HepG2 (cell line): Measurements from ENCODE around the gene MAPKAPK3. TPM values are rescaled to one million over a fixed set of nuclear protein-coding genes. Genes with fewer than 3 reads are reported as not detected.

ENCODE experiments used
- CAMTA2 ChIP-seq: sonication (generic); formaldehyde crosslinking; IDR thresholded peaks from 2 replicates; pipeline ENCODE4 v1.4.0; 2020; ENCODE audit warnings: mild to moderate bottlenecking, missing genetic modification reagents, borderline replicate concordance
- PTBP1 ChIP-seq: fragments of 200-400 bp; formaldehyde crosslinking; IDR thresholded peaks from 2 replicates; pipeline ENCODE4 v1.6.1; 2018; ENCODE audit warnings: low read length, low read depth; ENCODE audit not compliant: poor library complexity, severe bottlenecking
- RFXAP ChIP-seq: sonication (generic); formaldehyde crosslinking; IDR thresholded peaks from 2 replicates; pipeline ENCODE4 v1.4.0; 2020; ENCODE audit warnings: missing genetic modification reagents, borderline replicate concordance
- ZNF230 ChIP-seq: sonication (generic); formaldehyde crosslinking; IDR thresholded peaks from 2 replicates; pipeline ENCODE4 v1.4.0; 2020; ENCODE audit warnings: mild to moderate bottlenecking, missing genetic modification reagents
- ZNF570 ChIP-seq: sonication (generic); formaldehyde crosslinking; IDR thresholded peaks from 2 replicates; pipeline ENCODE4 v1.4.0; 2020; ENCODE audit warnings: mild to moderate bottlenecking, missing genetic modification reagents, borderline replicate concordance
- ZNF589 ChIP-seq: sonication (generic); formaldehyde crosslinking; conservative IDR thresholded peaks from 2 replicates; pipeline ENCODE4 v1.8.0; 2022; ENCODE audit warnings: mild to moderate bottlenecking, moderate library complexity, missing genetic modification reagents
- ZNF841 ChIP-seq: sonication (generic); formaldehyde crosslinking; IDR thresholded peaks from 2 replicates; pipeline ENCODE4 v1.8.1; 2023; ENCODE audit warnings: missing genetic modification reagents, borderline replicate concordance
- ZNF879 ChIP-seq: sonication (generic); formaldehyde crosslinking; IDR thresholded peaks from 2 replicates; pipeline ENCODE4 v1.8.1; 2023; ENCODE audit warnings: missing genetic modification reagents
- polyA plus RNA-seq, 8 experiments: library from polyadenylated mRNA; depleted of rRNA in 3 of 8; stranded (reverse) in 7 of 8; unstranded in 1 of 8; fragments of >200 nt; fragmentation: Illumina TruSeq in 4 of 8; extraction: Trizol in 4 of 8; gene quantifications; 2 replicates each; pipeline versions ENCODE4 v1.2.1 to v1.2.3, GENCODE V29; 2011 to 2016; ENCODE audit warnings: low read depth in 4 of 8, missing spikeins in 1 of 8, mixed read lengths in 1 of 8; ENCODE audit not compliant: insufficient read depth in 1 of 8
- total RNA-seq, 5 experiments: library from RNA; depleted of rRNA; stranded (reverse); fragments of >200 nt; fragmentation: Illumina TruSeq; extraction: Trizol; gene quantifications; 2 replicates each; pipeline ENCODE4 v1.2.3, GENCODE V29; 2016; ENCODE audit warnings: low read depth in 1 of 5
- TF ChIP-seq, protein P1 (sequence below), 2 experiments: fragments of 450-650 bp in 1 of 2; sonication (generic) in 1 of 2; formaldehyde crosslinking; IDR thresholded peaks; 2 replicates each; pipeline versions ENCODE4 v1.5.0 to v1.8.0; 2020 to 2022; ENCODE audit warnings: mild to moderate bottlenecking in 1 of 2, missing genetic modification reagents in 1 of 2
- TF ChIP-seq, protein P2 (sequence below): sonication (generic); formaldehyde crosslinking; IDR thresholded peaks from 2 replicates; pipeline ENCODE4 v1.4.0; 2020; ENCODE audit warnings: mild to moderate bottlenecking, missing genetic modification reagents
- TF ChIP-seq, protein P3 (sequence below): IDR thresholded peaks from 2 replicates; pipeline ENCODE4 v1.6.1; 2016; ENCODE audit warnings: mild to moderate bottlenecking
- TF ChIP-seq, protein P4 (sequence below): sonication (generic); formaldehyde crosslinking; IDR thresholded peaks from 2 replicates; pipeline ENCODE4 v1.4.0; 2020; ENCODE audit warnings: missing genetic modification reagents, borderline replicate concordance
- TF ChIP-seq, protein P5 (sequence below): sonication (generic); formaldehyde crosslinking; IDR thresholded peaks from 2 replicates; pipeline ENCODE4 v1.4.0; 2020; ENCODE audit warnings: missing genetic modification reagents, mild to moderate bottlenecking, borderline replicate concordance

MAPKAPK3 gene
- total and polyA plus RNA-seq, 2 of the 13 experiments (the other 11 are each of a cell fraction or from before 2014, with no cell fraction given), result 39.9 to 41.2 TPM

DNA sequence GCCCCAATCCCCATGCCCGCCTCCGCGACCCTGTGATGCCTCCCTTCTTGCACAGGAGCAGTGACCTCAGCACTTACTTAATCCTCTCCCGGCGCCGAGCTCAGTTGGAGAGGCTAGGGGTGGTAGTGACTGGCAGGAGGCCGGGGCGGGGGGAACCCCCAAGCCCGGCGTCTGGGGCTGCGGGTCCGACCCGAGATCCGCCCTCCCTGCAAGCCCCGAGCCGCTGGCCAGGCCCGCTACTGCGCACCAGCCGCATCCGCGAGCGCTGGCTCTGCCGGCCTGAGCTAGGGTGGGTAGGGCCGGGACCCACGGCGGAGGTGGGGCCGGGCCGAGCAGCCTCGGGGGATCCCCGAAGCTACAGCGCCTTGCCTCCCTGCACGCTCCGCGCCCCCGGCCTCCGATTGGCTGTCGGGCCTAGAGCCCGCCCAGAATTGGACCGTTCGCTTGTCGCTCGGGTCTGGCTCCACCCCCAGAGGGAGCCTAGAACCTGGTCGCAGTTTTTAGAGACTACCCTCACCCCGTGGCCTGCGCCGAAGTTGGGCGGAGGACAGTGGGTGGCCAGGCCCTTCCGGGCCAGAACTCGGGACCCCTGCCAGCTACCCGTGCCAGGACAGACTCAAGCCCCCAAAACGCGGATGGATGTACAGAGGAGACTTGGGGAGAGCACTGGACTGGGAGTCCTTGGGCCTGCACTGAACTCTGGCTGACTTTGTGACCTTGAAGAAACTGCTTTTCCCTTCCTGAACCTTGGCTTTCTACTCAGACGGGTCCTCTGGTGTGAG, 49.4 kb upstream of the MAPKAPK3 start, which contains the start of gene C3orf18 (continued):
- TF ChIP-seq, protein P1, sequence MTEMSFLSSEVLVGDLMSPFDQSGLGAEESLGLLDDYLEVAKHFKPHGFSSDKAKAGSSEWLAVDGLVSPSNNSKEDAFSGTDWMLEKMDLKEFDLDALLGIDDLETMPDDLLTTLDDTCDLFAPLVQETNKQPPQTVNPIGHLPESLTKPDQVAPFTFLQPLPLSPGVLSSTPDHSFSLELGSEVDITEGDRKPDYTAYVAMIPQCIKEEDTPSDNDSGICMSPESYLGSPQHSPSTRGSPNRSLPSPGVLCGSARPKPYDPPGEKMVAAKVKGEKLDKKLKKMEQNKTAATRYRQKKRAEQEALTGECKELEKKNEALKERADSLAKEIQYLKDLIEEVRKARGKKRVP (CRISPR knock-in tag; IDR thresholded peaks at IDR 0.05), result no peak
- no peak for TF ChIP-seq ZNF841 (CRISPR knock-in tag)
- TF ChIP-seq ZNF879 (CRISPR knock-in tag), result no peak
- TF ChIP-seq, protein P2, sequence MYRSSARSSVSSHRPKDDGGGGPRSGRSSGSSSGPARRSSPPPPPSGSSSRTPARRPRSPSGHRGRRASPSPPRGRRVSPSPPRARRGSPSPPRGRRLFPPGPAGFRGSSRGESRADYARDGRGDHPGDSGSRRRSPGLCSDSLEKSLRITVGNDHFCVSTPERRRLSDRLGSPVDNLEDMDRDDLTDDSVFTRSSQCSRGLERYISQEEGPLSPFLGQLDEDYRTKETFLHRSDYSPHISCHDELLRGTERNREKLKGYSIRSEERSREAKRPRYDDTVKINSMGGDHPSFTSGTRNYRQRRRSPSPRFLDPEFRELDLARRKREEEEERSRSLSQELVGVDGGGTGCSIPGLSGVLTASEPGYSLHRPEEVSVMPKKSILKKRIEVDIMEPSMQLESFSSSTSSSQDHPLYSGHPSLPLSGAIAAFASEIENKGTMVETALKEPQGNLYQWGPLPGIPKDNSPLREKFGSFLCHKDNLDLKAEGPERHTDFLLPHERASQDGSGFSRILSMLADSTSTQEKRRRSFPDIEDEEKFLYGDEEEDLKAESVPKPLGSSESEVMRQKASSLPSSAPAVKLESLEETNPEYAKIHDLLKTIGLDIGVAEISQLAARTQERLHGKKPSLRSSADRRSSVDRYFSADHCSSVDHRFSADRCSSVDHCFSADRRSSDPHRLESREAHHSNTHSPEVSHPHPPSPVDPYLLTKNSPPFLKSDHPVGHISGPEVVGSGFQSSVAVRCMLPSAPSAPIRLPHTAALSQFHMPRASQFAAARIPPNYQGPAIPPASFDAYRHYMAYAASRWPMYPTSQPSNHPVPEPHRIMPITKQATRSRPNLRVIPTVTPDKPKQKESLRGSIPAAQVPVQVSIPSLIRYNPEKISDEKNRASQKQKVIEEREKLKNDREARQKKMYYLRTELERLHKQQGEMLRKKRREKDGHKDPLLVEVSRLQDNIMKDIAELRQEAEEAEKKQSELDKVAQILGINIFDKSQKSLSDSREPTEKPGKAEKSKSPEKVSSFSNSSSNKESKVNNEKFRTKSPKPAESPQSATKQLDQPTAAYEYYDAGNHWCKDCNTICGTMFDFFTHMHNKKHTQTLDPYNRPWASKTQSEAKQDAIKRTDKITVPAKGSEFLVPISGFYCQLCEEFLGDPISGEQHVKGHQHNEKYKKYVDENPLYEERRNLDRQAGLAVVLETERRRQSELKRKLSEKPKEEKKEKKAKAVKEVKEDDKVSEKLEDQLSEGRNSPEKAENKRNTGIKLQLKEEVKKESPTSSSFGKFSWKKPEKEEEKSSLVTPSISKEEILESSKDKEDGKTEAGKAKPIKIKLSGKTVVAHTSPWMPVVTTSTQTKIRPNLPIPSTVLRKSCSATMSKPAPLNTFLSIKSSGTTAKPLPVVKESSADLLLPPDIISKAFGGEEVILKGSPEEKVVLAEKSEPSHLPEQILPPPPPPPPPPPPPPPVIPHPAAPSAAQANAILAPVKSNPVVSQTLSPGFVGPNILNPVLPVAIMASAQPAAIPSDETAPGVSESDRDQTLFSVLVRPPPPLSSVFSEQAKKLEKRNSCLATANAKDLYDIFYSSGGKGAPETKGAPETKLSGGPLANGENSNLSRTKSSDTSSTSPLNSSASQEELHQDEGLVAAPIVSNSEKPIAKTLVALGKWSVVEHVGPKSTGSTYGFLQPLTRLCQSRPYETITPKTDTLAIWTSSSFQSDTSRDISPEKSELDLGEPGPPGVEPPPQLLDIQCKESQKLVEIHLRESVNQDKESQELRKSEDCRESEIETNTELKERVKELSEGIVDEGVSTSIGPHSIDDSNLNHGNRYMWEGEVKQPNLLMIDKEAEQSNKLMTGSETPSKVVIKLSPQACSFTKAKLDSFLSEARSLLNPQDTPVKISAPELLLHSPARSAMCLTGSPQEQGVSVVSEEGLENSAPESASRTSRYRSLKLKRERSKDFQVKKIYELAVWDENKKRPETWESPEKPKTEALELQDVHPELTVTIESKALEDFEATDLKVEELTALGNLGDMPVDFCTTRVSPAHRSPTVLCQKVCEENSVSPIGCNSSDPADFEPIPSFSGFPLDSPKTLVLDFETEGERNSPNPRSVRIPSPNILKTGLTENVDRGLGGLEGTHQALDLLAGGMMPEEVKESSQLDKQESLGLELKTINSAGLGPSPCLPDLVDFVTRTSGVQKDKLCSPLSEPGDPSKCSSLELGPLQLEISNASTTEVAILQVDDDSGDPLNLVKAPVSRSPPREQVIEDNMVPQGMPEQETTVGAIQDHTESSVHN (CRISPR knock-in tag), result no peak
- no peak for TF ChIP-seq ZNF230 (CRISPR knock-in tag)
- no peak for TF ChIP-seq ZNF589
- no peak for TF ChIP-seq RFXAP (CRISPR knock-in tag)
- TF ChIP-seq, protein P3, sequence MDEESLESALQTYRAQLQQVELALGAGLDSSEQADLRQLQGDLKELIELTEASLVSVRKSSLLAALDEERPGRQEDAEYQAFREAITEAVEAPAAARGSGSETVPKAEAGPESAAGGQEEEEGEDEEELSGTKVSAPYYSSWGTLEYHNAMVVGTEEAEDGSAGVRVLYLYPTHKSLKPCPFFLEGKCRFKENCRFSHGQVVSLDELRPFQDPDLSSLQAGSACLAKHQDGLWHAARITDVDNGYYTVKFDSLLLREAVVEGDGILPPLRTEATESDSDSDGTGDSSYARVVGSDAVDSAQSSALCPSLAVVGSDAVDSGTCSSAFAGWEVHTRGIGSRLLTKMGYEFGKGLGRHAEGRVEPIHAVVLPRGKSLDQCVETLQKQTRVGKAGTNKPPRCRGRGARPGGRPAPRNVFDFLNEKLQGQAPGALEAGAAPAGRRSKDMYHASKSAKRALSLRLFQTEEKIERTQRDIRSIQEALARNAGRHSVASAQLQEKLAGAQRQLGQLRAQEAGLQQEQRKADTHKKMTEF, result 0 out of 2 replicates have a peak, but pooled peaks have one; percentile 21
- TF ChIP-seq, protein P4, sequence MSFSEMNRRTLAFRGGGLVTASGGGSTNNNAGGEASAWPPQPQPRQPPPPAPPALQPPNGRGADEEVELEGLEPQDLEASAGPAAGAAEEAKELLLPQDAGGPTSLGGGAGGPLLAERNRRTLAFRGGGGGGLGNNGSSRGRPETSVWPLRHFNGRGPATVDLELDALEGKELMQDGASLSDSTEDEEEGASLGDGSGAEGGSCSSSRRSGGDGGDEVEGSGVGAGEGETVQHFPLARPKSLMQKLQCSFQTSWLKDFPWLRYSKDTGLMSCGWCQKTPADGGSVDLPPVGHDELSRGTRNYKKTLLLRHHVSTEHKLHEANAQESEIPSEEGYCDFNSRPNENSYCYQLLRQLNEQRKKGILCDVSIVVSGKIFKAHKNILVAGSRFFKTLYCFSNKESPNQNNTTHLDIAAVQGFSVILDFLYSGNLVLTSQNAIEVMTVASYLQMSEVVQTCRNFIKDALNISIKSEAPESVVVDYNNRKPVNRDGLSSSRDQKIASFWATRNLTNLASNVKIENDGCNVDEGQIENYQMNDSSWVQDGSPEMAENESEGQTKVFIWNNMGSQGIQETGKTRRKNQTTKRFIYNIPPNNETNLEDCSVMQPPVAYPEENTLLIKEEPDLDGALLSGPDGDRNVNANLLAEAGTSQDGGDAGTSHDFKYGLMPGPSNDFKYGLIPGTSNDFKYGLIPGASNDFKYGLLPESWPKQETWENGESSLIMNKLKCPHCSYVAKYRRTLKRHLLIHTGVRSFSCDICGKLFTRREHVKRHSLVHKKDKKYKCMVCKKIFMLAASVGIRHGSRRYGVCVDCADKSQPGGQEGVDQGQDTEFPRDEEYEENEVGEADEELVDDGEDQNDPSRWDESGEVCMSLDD, result peak; percentile 65; the same call in 1 of the 2 replicates
- no peak for TF ChIP-seq ZNF570 (CRISPR knock-in tag)
- TF ChIP-seq CAMTA2 (CRISPR knock-in tag), result no peak
- TF ChIP-seq, protein P5, sequence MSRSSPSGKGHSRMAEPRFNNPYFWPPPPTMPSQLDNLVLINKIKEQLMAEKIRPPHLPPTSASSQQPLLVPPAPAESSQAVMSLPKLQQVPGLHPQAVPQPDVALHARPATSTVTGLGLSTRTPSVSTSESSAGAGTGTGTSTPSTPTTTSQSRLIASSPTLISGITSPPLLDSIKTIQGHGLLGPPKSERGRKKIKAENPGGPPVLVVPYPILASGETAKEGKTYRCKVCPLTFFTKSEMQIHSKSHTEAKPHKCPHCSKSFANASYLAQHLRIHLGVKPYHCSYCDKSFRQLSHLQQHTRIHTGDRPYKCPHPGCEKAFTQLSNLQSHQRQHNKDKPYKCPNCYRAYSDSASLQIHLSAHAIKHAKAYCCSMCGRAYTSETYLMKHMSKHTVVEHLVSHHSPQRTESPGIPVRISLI (CRISPR knock-in tag), result no peak
- no peak for TF ChIP-seq PTBP1
